Lung microvascular endothelial cell (primary cell): ENCODE data around the gene PAPOLB. TPM values are rescaled to one million over a fixed set of nuclear protein-coding genes. Genes with fewer than 3 reads are reported as not detected.
"Not testable (repeated sequence)": the region's sequence is repeated elsewhere in the genome, so short reads cannot be mapped to it uniquely, and the experiment has no call there.

Source experiments
- DNase-seq, 2 donors: peaks; one replicate each; pipeline versions ENCODE4 v3.0.0 to v3.0.0-alpha.2; 2010; ENCODE audit warnings: low read depth in 2 of 2
- total RNA-seq: library from RNA; depleted of rRNA; stranded (reverse); fragments of >200 nt; gene quantifications from 2 replicates; pipeline ENCODE4 v1.2.1, GENCODE V29; 2014

Gene PAPOLB
- under 0.01 TPM in 2 replicates for total RNA-seq

DNA sequence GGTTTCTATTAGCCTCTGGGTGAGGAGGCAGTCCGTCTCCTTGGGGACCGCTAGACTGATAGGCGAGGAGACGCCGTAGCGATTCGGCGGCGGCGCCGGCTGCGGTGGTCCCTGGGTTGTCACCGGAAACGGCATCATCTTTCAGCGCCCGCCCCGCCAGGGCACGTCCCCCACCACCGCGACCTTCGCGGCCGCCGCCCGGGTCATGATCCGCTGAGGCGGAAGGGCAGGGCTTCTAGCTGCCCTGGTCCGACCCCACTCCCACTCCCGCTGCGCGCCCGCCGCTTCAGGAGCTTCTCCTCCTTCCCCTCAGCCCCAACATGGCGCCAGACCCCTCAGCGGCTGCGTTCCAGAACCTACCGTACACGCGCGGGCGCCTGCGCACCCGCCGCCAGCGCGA, at the start of gene PAPOLB:
Gene PAPOLB, minus strand, starts transcription at position 358 of the 400 bp plus-strand sequence. Its CDS starts 220 bp downstream, at position 138.
- no peak for DNase-seq

GRCh38 chr7:4911111-4911828, 49.4 kb upstream of the PAPOLB start:
- DNase-seq: no peak

DNA sequence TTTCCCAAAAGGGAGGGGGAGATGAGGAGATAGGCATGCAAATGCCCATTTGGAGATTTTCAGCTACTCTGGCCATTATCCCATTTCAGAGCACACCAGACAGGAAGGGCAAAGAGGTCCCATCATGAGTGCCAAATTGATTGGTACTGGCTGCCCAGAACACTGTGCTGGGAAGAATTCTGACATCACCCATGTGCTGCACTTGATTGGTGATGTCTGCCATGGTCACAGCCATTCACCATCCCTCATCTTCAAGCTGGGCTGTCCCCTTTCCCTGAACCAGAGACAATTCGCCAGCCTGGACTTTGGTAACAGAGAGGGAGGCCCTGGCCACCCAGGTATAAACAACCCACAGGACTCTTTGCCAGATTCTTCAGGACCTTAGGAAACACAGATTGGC, 44.9 kb upstream of the PAPOLB start:
- peak in 1 of 2 donors; percentile 11 for DNase-seq

GRCh38 chr7:4905171-4905570, 43.3 kb upstream of the PAPOLB start:
- DNase-seq: no peak

DNA sequence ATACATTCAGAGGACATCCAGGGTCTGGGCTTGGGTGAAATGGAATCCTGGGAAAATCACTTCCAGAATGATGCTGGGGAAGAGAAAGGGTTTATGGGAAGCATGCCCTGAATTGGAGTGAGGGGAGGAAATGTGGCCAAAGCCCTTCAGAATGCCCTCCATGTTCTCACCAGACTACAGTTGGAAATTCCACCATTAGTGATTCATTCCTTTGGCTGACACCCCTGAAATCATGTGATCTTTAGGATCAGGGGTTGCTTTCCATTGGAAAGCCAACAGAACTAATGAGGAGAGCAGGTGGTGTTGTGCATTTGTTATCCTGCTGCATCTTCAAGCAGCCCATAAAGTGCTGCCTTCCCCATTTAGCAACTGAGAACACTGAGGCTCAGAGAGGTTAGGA, 42.5 kb upstream of the PAPOLB start:
- DNase-seq: no peak

DNA sequence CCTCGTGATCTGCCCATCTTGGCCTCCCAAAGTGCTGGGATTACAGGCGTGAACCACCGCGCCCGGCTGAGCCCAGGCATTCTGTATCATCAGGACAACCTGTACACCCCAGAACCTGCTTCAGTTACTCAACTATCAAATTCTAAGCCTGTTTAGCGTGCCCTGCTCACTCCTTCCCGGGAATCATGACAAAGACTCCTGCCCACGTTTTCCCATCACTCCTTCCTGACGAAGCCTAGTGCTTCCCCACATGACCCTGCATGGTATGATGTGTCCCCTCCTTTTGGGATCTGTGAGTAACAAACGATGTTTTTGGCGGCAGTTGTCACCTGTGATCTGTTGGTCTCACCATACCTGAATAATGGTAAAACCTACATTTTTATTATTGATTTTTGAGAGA, 33.9 kb upstream of the PAPOLB start:
- no peak for DNase-seq

DNA sequence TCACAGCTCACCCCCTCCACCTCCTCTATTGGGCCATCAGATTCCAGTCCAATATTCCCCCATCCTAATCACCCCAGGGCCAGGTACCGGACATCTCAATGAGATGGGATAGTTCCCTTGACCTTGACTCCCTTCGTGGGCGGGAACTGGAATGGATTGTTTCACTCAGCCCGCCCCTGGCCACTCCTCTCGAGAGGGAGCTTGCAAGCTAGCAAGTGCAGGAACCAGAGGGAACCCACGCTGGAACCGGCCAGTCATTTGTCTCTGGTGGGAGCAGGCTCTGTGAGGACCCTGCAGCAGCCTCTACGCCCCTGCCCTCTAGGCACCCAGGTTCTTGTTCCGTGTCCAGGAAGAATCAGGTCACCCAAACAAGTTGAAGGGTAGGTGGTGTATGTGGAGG, 32.7 kb upstream of the PAPOLB start:
- DNase-seq: no peak

DNA sequence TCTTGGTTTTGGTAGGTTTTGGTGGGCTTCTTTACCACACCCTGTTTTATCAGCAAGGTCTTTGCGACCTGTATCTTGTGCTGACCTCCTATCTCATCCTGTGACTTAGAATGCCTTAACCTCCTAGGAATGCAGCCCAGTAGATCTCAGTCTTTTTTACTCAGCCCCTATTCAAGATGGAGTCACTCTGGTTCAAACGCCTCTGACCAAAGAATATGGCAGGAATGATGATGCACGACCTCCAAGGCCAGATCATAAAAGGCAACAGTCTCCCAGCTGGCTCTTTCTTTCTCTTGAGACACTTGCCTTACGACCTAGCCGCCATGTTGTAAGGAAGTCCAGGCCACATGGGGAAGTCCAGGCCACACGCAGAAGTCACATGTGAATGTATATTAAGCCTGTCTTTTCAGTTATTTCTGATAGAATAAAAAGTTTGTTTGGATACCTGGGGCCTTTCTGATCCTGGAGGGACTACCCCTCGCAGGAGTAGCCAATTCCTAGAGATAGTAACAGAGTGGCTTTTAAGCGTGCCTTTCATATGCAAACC, 32.2 kb upstream of the PAPOLB start:
- DNase-seq: no peak

DNA sequence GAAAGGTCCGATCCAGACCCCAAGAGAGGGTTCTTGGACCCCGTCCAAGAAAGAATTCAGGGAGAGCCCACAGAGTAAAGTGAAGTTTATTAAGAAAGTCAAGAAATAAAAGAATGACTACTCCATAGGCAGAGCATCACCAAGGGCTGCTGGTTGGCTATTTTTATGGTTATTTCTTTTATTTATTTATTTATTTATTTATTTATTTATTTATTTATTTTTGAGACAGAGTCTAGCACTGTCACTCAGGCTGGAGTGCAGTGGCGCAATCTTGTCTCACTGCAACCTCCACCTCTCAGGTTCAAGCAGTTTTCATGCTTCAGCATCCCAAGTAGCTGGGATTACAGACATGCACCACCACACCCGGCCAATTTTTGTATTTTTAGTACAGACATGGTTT, 31.4 kb upstream of the PAPOLB start:
- DNase-seq: not testable (repeated sequence)

DNA sequence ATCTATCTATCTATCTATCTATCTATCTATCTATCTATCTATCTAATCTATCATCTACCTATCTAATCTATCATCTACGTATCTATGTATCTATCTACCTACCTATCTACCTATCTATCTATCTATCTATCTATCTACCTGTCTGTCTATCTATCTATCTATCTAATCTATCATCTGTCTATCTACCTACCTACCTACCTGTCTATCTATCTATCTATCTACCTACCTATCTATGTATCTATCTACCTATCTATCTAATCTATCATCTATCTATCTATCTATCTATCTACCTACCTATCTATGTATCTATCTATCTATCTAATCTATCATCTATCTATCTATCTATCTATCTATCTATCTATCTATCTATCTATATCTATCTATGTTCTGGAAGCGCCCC, 29.7 kb upstream of the PAPOLB start:
- DNase-seq: not testable (repeated sequence)

DNA sequence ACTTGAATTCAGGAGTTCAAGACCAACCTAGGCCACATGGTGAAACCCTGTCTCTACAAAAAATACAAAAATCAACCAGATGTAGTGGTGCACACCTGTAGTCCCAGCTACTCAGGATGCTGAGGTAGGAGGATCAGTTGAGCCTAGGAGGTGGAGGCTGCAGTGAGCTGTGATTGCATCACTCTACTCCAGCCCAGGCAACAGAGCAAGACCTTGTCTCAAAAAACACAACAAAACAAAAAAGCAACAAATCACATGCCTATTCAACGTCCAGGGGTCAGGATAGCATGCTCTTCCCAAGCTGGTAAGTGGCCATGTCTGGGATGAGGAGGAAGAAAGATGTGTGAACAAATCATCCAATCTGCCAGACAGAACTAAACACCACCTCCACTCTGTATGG, 27.9 kb upstream of the PAPOLB start:
- DNase-seq: no peak

DNA sequence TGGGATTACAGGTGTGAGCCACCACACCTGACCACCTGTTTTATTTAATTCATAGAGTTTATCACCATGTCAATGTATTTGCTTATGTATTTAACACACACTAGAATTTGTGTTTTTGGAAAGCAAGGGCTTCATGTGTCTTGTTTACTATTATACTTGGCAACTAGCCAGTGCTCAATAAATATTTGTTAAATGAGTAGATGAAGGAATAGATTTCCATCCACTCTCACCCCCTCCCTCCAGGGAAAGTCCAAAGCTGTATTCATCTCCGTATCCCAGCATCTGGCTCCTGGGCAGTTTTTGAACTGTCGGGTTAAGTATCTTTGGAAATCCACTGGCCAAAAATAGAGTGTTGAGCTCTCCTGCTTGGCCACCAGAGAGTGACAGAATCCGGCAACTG, 26.3 kb upstream of the PAPOLB start:
- DNase-seq: no peak

- no peak for DNase-seq
Observed at GRCh38 chr7:4886671-4887070, 24.8 kb upstream of the PAPOLB start.

DNA sequence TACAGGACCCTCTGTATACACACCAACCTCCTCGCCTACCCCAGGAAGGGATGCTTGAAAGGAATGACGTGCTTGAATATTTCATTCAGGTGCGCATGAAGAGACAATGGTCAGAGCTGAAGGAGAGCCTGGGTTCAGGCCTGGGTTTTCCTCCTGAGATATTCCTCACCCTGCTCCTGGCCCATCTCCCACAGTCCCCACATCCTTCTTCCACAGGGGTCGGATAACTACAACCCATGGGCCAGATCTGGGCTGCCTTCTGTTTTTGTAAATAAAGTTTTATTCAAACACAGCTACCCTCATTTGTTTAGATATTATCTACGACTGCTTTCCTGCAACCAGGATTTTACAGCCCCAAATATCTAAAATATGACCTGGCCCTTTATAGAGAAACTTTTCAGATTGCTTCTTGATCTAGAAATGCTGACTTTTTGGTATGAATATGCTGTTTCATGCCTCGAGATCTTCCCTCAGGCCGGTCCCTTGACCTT, 23.5 kb upstream of the PAPOLB start:
- DNase-seq: no peak

- no peak for DNase-seq
Observed at GRCh38 chr7:4884164-4884563, 22.3 kb upstream of the PAPOLB start.

- peak; percentile 87 to 98 for DNase-seq
Observed at GRCh38 chr7:4883372-4884144, 21.7 kb upstream of the PAPOLB start, which contains the start of gene RADIL. Gene RADIL, minus strand, starts transcription at chr7:4883716. Its CDS starts 5,577 bp downstream, at chr7:4878139.

DNA sequence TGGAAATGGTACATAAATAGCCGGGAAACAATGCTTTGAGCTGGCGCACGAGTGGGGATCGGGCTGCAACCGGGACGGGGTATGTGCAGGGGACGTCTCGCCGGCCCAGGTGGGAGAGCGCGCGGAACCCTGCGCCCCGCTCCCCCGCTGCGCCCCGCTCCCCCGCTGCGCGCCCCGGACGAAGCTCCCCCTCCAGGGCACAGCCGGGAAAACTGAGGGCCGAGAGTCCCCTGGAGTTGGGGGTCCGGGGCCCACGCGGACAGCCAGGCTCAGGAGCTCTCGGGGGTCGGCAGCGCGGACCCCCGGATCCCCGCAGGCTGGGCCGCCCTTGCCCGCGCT, 21.2 kb upstream of the PAPOLB start:
- DNase-seq: no peak

DNA sequence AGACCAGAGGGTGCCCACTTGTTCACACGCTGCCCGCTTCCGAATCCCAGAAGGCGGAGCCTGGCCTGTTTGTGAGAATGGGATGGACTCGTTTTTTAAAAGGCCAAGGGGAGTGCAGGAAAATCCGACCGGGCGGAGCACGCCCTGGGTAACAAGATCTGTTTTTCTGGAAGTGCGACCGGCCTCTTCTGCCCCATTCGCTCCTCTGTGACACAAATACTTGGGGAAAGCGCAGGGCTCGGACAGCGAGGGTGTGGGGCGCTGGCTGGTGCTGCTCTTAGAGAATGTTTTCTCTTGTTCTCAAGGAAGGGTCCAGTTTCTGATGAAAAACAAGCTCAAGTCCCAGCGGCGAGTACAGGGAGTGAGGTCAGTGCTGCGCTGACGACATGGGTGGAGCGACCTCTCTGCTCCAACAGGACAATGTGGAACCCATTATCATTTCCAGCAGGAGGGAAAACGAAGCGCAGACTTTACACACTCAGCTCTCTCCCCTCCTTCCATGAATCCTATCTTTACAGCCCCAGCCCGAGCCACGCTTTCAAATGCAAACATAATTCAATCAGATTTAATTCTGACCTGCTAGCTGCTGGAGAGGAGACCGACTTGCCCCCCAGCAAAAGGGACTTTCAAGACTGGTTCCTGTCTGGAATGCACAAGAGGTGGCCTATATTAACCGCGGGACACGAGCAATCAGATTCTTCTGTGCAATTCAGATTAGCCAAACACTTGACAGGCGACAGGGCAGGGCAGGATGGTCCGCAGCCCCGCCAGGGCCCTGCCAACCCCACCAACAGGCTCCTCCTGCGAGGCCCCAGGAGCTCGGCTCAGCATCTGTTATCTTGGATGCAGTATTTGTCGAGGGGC, 20.6 kb upstream of the PAPOLB start:
- peak; percentile 49 to 89 for DNase-seq

GRCh38 chr7:4880218-4880617, 18.4 kb upstream of the PAPOLB start:
- peak in 1 of 2 donors; percentile 52 for DNase-seq

- DNase-seq: peak in 1 of 2 donors; percentile 67
Observed at GRCh38 chr7:4879396-4880081, 17.7 kb upstream of the PAPOLB start.
